ENCODE measurements around the gene CELF2. TPM values are rescaled to one million over a fixed set of nuclear protein-coding genes. Genes with fewer than 3 reads are reported as not detected.

The CELF2 gene
- total RNA-seq, 3 donors from 2014 or later (not counting 1 experiment from before 2014, with no cell fraction given) = 282 to 298 (median 295) TPM

DNA sequence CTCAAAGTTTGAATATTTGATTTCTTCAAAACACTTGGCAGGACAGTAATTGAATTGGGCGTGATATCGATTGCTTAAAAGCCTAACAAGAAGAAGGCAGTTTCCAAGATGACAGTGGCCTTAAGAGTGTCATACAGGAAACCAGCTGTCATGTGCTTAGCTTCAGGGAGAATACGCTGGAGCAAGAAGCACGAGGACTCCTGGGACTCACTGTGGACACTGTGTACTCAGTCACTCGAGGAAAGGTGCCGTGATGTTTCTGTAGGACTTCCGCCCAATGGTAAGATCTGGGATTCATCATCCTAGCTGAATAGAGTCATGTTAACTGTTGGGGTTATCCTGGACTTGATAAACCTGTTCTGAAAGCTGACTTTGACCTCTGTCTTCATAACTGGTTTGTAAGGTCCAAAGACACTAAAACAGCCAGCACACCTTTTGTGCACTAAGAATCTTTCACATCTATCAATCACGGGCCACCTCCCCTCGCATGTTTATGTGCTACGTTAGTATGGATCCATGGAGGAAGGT is 113.5 kb downstream of the CELF2 start:
- Mint-ChIP-seq H3K27ac (no peak overlapping the region), H3K9me3 (no peaks in the 10 kb centered on the region), H3K36me3 (no peaks in the 10 kb centered on the region), H3K4me1 (peaks cover 0 to 18% of the 10 kb centered on the region in 2 donors), H3K27me3 (ENCODE audit: low read depth in 2 of 2) (no peaks in the 10 kb centered on the region), H3K4me3 (no peak overlapping the region)
- no peak overlapping the region for H3K27ac ChIP-seq (ENCODE audit: low read length)
- DNase-seq (no peak), ATAC-seq (no peak)
- H3K36me3 ChIP-seq (ENCODE audit: control insufficient read depth, insufficient read depth, low read length) = no peaks in the 10 kb centered on the region
- no peaks in the 10 kb centered on the region for H3K27me3 ChIP-seq (ENCODE audit: control insufficient read depth, insufficient read depth, low read length)
- TF ChIP-seq, protein P1, sequence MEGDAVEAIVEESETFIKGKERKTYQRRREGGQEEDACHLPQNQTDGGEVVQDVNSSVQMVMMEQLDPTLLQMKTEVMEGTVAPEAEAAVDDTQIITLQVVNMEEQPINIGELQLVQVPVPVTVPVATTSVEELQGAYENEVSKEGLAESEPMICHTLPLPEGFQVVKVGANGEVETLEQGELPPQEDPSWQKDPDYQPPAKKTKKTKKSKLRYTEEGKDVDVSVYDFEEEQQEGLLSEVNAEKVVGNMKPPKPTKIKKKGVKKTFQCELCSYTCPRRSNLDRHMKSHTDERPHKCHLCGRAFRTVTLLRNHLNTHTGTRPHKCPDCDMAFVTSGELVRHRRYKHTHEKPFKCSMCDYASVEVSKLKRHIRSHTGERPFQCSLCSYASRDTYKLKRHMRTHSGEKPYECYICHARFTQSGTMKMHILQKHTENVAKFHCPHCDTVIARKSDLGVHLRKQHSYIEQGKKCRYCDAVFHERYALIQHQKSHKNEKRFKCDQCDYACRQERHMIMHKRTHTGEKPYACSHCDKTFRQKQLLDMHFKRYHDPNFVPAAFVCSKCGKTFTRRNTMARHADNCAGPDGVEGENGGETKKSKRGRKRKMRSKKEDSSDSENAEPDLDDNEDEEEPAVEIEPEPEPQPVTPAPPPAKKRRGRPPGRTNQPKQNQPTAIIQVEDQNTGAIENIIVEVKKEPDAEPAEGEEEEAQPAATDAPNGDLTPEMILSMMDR (IDR thresholded peaks at IDR 0.05) = no peak
- intact Hi-C loops (cut with micrococcal nuclease) = no loop called here
- WGBS (ENCODE audit: insufficient coverage) = 92% methylated on average over 10 of the region's 10 CpGs
- no peaks in the 10 kb centered on the region for H3K4me1 ChIP-seq (ENCODE audit: control insufficient read depth, insufficient read depth, low read length)
- H3K4me3 ChIP-seq (ENCODE audit: low read length) = no peak overlapping the region
- H3K9me3 ChIP-seq (ENCODE audit: control insufficient read depth, insufficient read depth, low read length) = no peaks in the 10 kb centered on the region

DNA sequence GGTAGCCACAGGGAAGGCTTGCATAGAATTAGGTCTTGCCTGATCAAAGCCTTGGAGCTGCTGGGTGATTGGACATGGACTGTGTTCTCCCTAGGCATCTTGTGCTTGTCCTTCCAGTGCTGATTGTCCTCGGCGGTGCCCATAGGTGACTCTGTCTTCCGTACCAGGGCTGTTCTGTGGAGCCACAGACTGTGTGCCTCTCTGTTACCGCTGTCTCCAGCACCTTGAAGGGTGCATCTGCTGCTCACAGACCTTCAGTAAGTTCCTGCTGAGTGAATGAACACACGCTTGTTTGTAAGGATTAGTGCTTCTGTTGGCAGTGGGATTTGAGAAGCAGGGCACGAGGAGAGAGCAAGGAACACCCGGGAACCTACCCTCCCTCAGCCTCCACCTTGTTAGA is 116.7 kb downstream of the CELF2 start:
- DNase-seq = no peak
- Histone ChIP-seq H3K4me3 (ENCODE audit: low read length) (no peak overlapping the region), H3K27ac (ENCODE audit: low read length) (no peak overlapping the region), H3K27me3 (ENCODE audit: control insufficient read depth, insufficient read depth, low read length) (no peaks in the 10 kb centered on the region), H3K4me1 (ENCODE audit: control insufficient read depth, insufficient read depth, low read length) (no peaks in the 10 kb centered on the region), H3K9me3 (ENCODE audit: control insufficient read depth, insufficient read depth, low read length) (no peaks in the 10 kb centered on the region), H3K36me3 (ENCODE audit: control insufficient read depth, insufficient read depth, low read length) (no peaks in the 10 kb centered on the region)
- TF ChIP-seq, protein P1 (IDR thresholded peaks at IDR 0.05) = no peak
- Mint-ChIP-seq H3K4me1 (peaks cover 0 to 10% of the 10 kb centered on the region in 2 donors), H3K36me3 (no peaks in the 10 kb centered on the region), H3K4me3 (no peak overlapping the region), H3K27ac (no peak overlapping the region), H3K27me3 (ENCODE audit: low read depth in 2 of 2) (no peaks in the 10 kb centered on the region), H3K9me3 (no peaks in the 10 kb centered on the region)
- WGBS (ENCODE audit: insufficient coverage) = 98% methylated on average over 6 of the region's 7 CpGs
- intact Hi-C loops (cut with micrococcal nuclease) = no loop called here
- no peak for ATAC-seq

DNA sequence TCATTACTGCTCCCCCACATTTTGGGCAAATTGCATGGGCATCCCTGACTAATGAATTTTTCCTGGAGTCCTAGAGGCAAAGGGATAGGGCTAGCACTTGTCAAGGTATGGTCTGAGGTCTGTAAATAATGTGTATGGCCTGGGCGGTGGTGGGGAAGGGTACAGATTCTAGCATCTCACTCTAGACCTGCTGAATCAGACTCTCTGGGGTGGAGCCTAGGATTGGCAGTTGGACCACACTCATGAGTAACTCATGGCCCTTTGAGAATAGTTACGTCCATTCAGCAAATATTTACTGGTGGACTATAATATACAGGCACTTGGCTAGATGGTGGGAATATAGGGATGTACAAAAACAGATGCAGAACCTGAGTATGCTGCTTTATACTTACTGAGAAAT is 118.0 kb downstream of the CELF2 start:
- no peak overlapping the region for H3K4me3 ChIP-seq (ENCODE audit: low read length)
- H3K27ac Mint-ChIP-seq = no peak overlapping the region
- H3K27me3 Mint-ChIP-seq (ENCODE audit: low read depth in 2 of 2) = no peaks in the 10 kb centered on the region
- H3K9me3 Mint-ChIP-seq = no peaks in the 10 kb centered on the region
- H3K4me1 ChIP-seq (ENCODE audit: control insufficient read depth, insufficient read depth, low read length) = no peaks in the 10 kb centered on the region
- no peak overlapping the region for H3K27ac ChIP-seq (ENCODE audit: low read length)
- H3K4me1 Mint-ChIP-seq = peaks cover 0 to 5% of the 10 kb centered on the region in 2 donors
- TF ChIP-seq, protein P1 (IDR thresholded peaks at IDR 0.05) = no peak
- H3K36me3 Mint-ChIP-seq = no peaks in the 10 kb centered on the region
- H3K9me3 ChIP-seq (ENCODE audit: control insufficient read depth, insufficient read depth, low read length) = no peaks in the 10 kb centered on the region
- no peak overlapping the region for H3K4me3 Mint-ChIP-seq
- no peak for ATAC-seq
- WGBS (ENCODE audit: insufficient coverage) = 97% methylated on average over 2 of the region's 2 CpGs
- no peaks in the 10 kb centered on the region for H3K36me3 ChIP-seq (ENCODE audit: control insufficient read depth, insufficient read depth, low read length)
- no peak for DNase-seq
- no peaks in the 10 kb centered on the region for H3K27me3 ChIP-seq (ENCODE audit: control insufficient read depth, insufficient read depth, low read length)
- intact Hi-C loops (cut with micrococcal nuclease) = no loop called here
